Esophagus muscularis mucosa (tissue), 4 donors: ENCODE data around the gene HOATZ. TPM values are rescaled to one million over a fixed set of nuclear protein-coding genes. Genes with fewer than 3 reads are reported as not detected.

ENCODE experiments used
- DNase-seq: peaks from one replicate; pipeline ENCODE4 v3.0.0-alpha.2; 2017; ENCODE audit errors: extremely low spot score
- H3K27ac ChIP-seq, 4 donors: fragments of 200-600 bp; sonication (generic); replicated peaks in 1 of 4; 1 replicate in 3 of 4; 2 replicates in 1 of 4; pipeline ENCODE4 v1.5.1; 2016 to 2019; ENCODE audit warnings: mild to moderate bottlenecking in 1 of 4
- H3K27me3 ChIP-seq, 4 donors: fragments of 200-600 bp; sonication (generic); one replicate each; pipeline versions ENCODE4 v1.5.1 to v1.6.0; 2016 to 2019
- H3K36me3 ChIP-seq, 4 donors: fragments of 200-600 bp; sonication (generic); one replicate each; pipeline ENCODE4 v1.5.1; 2016 to 2019
- H3K4me1 ChIP-seq, 4 donors: fragments of 200-600 bp; sonication (generic); one replicate each; pipeline ENCODE4 v1.5.1; 2016 to 2019
- H3K4me3 ChIP-seq, 4 donors: fragments of 200-600 bp; sonication (generic); 1 replicate in 2 of 4; 2 replicates in 2 of 4; pipeline ENCODE4 v1.5.1; 2016 to 2019; ENCODE audit warnings: mild to moderate bottlenecking in 4 of 4, moderate library complexity in 1 of 4
- H3K9me3 ChIP-seq, 4 donors: fragments of 200-600 bp; sonication (generic); 1 replicate in 3 of 4; 2 replicates in 1 of 4; pipeline ENCODE4 v1.5.1; 2016 to 2019
- CTCF ChIP-seq, 3 experiments: fragments of 200-600 bp in 2 of 3; fragments of 450-650 bp in 1 of 3; sonication (generic) in 2 of 3; IDR thresholded peaks; one replicate each; pipeline ENCODE4 v1.5.1; 2017 to 2019; ENCODE audit warnings: antibody characterized with exemption in 3 of 3, mild to moderate bottlenecking in 2 of 3, moderate library complexity in 1 of 3
- EP300 ChIP-seq: sonication (generic); formaldehyde crosslinking; IDR thresholded peaks from one replicate; pipeline ENCODE4 v1.6.1; 2017; ENCODE audit warnings: antibody characterized with exemption
- POLR2A ChIP-seq: fragments of 450-650 bp; IDR thresholded peaks from one replicate; pipeline ENCODE4 v1.6.1; 2017; ENCODE audit warnings: antibody characterized with exemption, moderate library complexity, mild to moderate bottlenecking, low read depth
- POLR2AphosphoS5 ChIP-seq, 2 donors: sonication (generic); formaldehyde crosslinking; IDR thresholded peaks; one replicate each; pipeline ENCODE4 v1.6.1; 2017; ENCODE audit warnings: antibody characterized with exemption in 2 of 2
- WGBS: methylation state at CpG from one replicate; pipeline ENCODE4 v1.1.5; 2018; 5-methylcytosine and 5-hydroxymethylcytosine counted together
- intact Hi-C: fragments of 100-400 bp; cut with DNase I; formaldehyde crosslinking; loops from one replicate; pipeline ENCODE4 v1.15.1; 2023
- total RNA-seq, 4 donors: library from RNA; depleted of rRNA; stranded (reverse); fragments of >200 nt; gene quantifications; one replicate each; pipeline versions ENCODE4 v1.1.0 to v1.2.1, GENCODE V29; 2016

The HOATZ gene
- total RNA-seq, result not detected

- TF ChIP-seq POLR2AphosphoS5 (IDR thresholded peaks at IDR 0.05), result no peak
- TF ChIP-seq POLR2A, result no peak
- no peak for TF ChIP-seq CTCF (IDR thresholded peaks at IDR 0.05)
- no peak for TF ChIP-seq EP300
- Histone ChIP-seq H3K4me1 (peaks cover 12 to 20% (median 13%) of the 10 kb centered on the region in 4 donors), H3K36me3 (no peaks in the 10 kb centered on the region), H3K9me3 (no peaks in the 10 kb centered on the region), H3K27me3 (peaks cover 5 to 55% (median 32%) of the 10 kb centered on the region in 4 donors), H3K27ac (no peak within 1 kb of the TSS), H3K4me3 (peak within 1 kb of the TSS in 2 of 4 donors; percentile 1 to 10)
- 47% methylated on average over 12 of the region's 39 CpGs for WGBS
- intact Hi-C loops, result no loop called here
- no peak for DNase-seq
These were observed at the start of gene HOATZ for GRCh38 chr11:111514216-111515031. Gene HOATZ, plus strand, starts transcription at chr11:111514778. Its CDS starts 7 bp downstream, at chr11:111514785.

- WGBS, result 68% methylated on average over 1 of the region's 1 CpG
- H3K36me3 ChIP-seq, result no peaks in the 10 kb centered on the region
- no peak for TF ChIP-seq EP300
- TF ChIP-seq CTCF (IDR thresholded peaks at IDR 0.05), result no peak
- TF ChIP-seq POLR2A, result no peak
- TF ChIP-seq POLR2AphosphoS5 (IDR thresholded peaks at IDR 0.05), result no peak
- H3K27ac ChIP-seq, result no peak overlapping the region
- H3K4me3 ChIP-seq, result no peak overlapping the region
- no peak for DNase-seq
- intact Hi-C loops, result no loop called here
- no peaks in the 10 kb centered on the region for H3K4me1 ChIP-seq
- no peaks in the 10 kb centered on the region for H3K9me3 ChIP-seq
- H3K27me3 ChIP-seq, result peaks cover 0 to 18% (median 0%) of the 10 kb centered on the region in 4 donors
These were observed 49.2 kb upstream of the HOATZ start for GRCh38 chr11:111465400-111465799.

GRCh38 chr11:111466615-111467014 lies 48.0 kb upstream of the HOATZ start:
- H3K4me1 ChIP-seq, result no peaks in the 10 kb centered on the region
- H3K4me3 ChIP-seq, result no peak overlapping the region
- intact Hi-C loops, result no loop called here
- H3K27me3 ChIP-seq, result peaks cover 0 to 11% (median 0%) of the 10 kb centered on the region in 4 donors
- no peaks in the 10 kb centered on the region for H3K36me3 ChIP-seq
- DNase-seq, result peak; percentile 53
- no peak overlapping the region for H3K27ac ChIP-seq
- no peaks in the 10 kb centered on the region for H3K9me3 ChIP-seq
- TF ChIP-seq EP300, result no peak
- no peak for TF ChIP-seq CTCF (IDR thresholded peaks at IDR 0.05)
- TF ChIP-seq POLR2AphosphoS5 (IDR thresholded peaks at IDR 0.05), result no peak
- no peak for TF ChIP-seq POLR2A

- no peak overlapping the region for H3K4me3 ChIP-seq
- H3K27ac ChIP-seq, result no peak overlapping the region
- TF ChIP-seq POLR2AphosphoS5 (IDR thresholded peaks at IDR 0.05) (no peak), POLR2A (no peak), CTCF (IDR thresholded peaks at IDR 0.05) (no peak), EP300 (no peak)
- WGBS, result 59% methylated on average over 4 of the region's 4 CpGs
- H3K4me1 ChIP-seq, result no peaks in the 10 kb centered on the region
- no peaks in the 10 kb centered on the region for H3K9me3 ChIP-seq
- no peaks in the 10 kb centered on the region for H3K36me3 ChIP-seq
- intact Hi-C loops, result no loop called here
- H3K27me3 ChIP-seq, result peaks cover 0 to 4% (median 0%) of the 10 kb centered on the region in 4 donors
- DNase-seq, result peak; percentile 88
These were observed 45.4 kb upstream of the HOATZ start for GRCh38 chr11:111469200-111469599.
